Measurements from ENCODE around the gene HNF1B.

Gene HNF1B

GRCh38 chr17:37764383-37764782, 19.5 kb upstream of the HNF1B start:
- no peak overlapping the region for H3K4me3 ChIP-seq (ENCODE audit: low read depth, low read length)
- POLR2A ChIA-PET = no interaction called here
- CTCF ChIA-PET = interaction anchor here (1.1 to 1.8 kb wide), 5 partner anchors 10 to 114 kb away, joined by 3 to 11 read pairs (median 4); no protein-coding TSS in a partner anchor
- DNase-seq (ENCODE audit: low read depth, low spot score) = no peak
- TF ChIP-seq, protein P1, sequence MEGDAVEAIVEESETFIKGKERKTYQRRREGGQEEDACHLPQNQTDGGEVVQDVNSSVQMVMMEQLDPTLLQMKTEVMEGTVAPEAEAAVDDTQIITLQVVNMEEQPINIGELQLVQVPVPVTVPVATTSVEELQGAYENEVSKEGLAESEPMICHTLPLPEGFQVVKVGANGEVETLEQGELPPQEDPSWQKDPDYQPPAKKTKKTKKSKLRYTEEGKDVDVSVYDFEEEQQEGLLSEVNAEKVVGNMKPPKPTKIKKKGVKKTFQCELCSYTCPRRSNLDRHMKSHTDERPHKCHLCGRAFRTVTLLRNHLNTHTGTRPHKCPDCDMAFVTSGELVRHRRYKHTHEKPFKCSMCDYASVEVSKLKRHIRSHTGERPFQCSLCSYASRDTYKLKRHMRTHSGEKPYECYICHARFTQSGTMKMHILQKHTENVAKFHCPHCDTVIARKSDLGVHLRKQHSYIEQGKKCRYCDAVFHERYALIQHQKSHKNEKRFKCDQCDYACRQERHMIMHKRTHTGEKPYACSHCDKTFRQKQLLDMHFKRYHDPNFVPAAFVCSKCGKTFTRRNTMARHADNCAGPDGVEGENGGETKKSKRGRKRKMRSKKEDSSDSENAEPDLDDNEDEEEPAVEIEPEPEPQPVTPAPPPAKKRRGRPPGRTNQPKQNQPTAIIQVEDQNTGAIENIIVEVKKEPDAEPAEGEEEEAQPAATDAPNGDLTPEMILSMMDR (IDR thresholded peaks at IDR 0.05; ENCODE audit: insufficient read depth, low read length, missing control alignments) = no peak

DNA sequence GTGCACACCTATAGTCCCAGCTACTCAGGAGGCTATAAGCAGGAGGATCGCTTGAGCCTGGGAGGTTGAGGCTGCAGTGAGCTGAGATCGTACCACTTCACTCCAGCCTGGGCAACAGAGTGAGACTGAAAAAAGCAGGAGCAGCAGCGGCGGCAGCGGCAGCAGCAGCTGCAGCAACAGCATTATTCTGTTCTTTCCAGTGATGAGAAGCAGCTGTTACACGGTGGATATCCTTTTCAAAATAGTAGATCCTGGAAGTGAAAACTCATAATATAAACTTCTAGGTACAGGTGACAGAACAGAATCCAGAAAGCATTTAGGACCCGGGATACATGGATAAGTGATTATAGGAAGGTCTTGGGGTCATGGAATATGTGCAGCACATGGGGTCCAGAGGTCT, 17.8 kb upstream of the HNF1B start:
- ChIA-PET CTCF (interaction anchor here (0.7 to 2.0 kb wide), 4 partner anchors 7 to 1538 kb away, joined by 3 to 9 read pairs (median 4); no protein-coding TSS in a partner anchor), POLR2A (no interaction called here)
- TF ChIP-seq, protein P1 (IDR thresholded peaks at IDR 0.05; ENCODE audit: insufficient read depth, low read length, missing control alignments) = no peak
- DNase-seq (ENCODE audit: low read depth, low spot score) = no peak
- H3K4me3 ChIP-seq (ENCODE audit: low read depth, low read length) = no peak overlapping the region

GRCh38 chr17:37761961-37762360, 17.1 kb upstream of the HNF1B start:
- H3K4me3 ChIP-seq (ENCODE audit: low read depth, low read length) = no peak overlapping the region
- ChIA-PET CTCF (interaction anchor here (1.3 to 2.0 kb wide), 3 partner anchors 8 to 111 kb away, joined by 3 to 9 read pairs (median 5); no protein-coding TSS in a partner anchor), POLR2A (no interaction called here)
- TF ChIP-seq, protein P1 (IDR thresholded peaks at IDR 0.05; ENCODE audit: insufficient read depth, low read length, missing control alignments) = no peak
- DNase-seq (ENCODE audit: low read depth, low spot score) = no peak

- H3K4me3 ChIP-seq (ENCODE audit: low read depth, low read length) = no peak overlapping the region
- CTCF ChIA-PET = interaction anchor here (1.0 kb wide), 1 partner anchor 111 kb away, joined by 4 read pairs; no protein-coding TSS in a partner anchor
- TF ChIP-seq, protein P1 (IDR thresholded peaks at IDR 0.05; ENCODE audit: insufficient read depth, low read length, missing control alignments) = no peak
- DNase-seq (ENCODE audit: low read depth, low spot score) = no peak
- POLR2A ChIA-PET = no interaction called here
Measured at GRCh38 chr17:37761059-37761458, 16.2 kb upstream of the HNF1B start.

DNA sequence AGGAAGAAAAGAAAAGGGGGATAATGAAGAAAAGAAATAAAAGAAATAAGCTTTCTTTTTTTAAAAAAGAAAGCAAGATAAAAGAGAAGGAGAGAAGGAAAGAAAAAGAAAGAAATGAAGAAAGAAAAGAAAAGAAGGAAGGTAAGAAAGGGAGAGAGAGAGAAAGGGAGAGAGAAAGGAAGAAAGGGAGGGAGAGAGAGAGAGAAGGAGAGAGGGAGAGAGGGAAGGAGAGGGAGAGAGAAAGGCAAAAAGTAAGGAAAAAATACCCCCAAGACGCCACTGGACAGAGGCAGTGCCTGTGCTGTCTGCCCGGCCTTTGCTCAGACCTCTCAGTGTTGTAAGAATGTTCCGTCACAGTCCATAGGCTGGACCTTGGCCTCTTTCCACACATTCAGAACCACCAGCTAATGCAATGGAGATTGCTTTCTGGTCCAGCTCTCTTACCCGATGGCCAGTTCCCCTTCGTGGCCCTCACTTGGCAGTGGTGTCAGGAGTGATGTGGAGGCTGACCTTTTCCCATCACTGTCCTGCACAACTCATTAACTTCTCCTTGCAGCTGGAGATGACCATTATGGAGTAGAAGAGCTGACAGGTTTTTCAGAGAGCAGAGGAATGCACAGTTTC, 14.3 kb upstream of the HNF1B start:
- TF ChIP-seq, protein P1 (IDR thresholded peaks at IDR 0.05; ENCODE audit: insufficient read depth, low read length, missing control alignments) = no peak
- H3K4me3 ChIP-seq (ENCODE audit: low read depth, low read length) = no peak overlapping the region
- ChIA-PET CTCF (interaction anchor here (0.6 to 3.6 kb wide), 4 partner anchors 12 to 1218 kb away, joined by 3 to 39 read pairs (median 3); no protein-coding TSS in a partner anchor), POLR2A (no interaction called here)
- no peak for DNase-seq (ENCODE audit: low read depth, low spot score)

DNA sequence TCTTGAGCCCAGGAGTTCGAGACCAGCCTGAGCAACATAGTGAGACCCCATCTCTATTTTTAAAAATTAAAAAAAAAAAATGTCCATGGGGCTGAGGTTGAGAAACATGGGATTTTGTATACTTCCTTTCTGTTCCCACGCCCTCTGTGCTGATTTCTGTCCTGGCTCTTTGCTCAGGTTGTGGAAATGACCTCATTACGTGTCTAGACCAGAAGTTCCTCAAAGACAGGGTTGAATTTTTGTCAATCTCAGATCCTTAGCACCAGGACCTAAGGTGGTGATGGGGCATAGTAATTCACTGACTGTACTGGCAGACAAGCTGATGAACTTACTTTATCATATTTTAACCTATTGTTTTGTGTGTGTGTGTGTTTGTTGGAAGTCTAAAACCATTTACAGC, 11.2 kb upstream of the HNF1B start:
- POLR2A ChIA-PET = no interaction called here
- TF ChIP-seq, protein P1 (IDR thresholded peaks at IDR 0.05; ENCODE audit: insufficient read depth, low read length, missing control alignments) = no peak
- CTCF ChIA-PET = interaction anchor here (1.0 kb wide), 1 partner anchor 105 kb away, joined by 4 read pairs; no protein-coding TSS in a partner anchor
- no peak for DNase-seq (ENCODE audit: low read depth, low spot score)
- H3K4me3 ChIP-seq (ENCODE audit: low read depth, low read length) = no peak overlapping the region
